ENCODE results near the gene IDE.
"Not testable (repeated sequence)": the region's sequence is repeated elsewhere in the genome, so short reads cannot be mapped to it uniquely, and the experiment has no call there.

The IDE gene

DNA sequence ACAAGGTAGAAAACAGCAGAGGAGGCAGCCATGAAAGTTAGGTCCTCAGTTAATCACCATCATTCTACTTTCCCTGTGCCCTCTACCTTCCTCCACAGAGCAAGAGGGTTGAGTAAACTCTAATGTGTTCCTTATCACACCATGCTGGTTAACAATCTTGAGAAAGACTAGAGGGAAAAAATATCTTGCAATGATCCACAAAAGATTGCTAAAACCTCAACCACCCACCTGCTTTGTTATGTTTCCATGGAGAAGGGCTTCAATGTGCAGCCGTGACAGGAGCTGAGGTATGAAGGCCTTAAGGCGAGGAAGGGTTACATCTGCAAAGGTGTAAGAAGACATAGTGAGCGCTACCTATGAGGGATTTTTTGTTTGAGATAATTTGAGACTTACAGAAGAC lies 103.9 kb downstream of the IDE start:
- no peaks in the 10 kb centered on the region for H3K36me3 ChIP-seq (ENCODE audit: control insufficient read depth, insufficient read depth, low read length)
- H3K27ac ChIP-seq, result no peak overlapping the region
- H3K79me2 ChIP-seq, result no peaks in the 10 kb centered on the region
- TF ChIP-seq, protein P1, sequence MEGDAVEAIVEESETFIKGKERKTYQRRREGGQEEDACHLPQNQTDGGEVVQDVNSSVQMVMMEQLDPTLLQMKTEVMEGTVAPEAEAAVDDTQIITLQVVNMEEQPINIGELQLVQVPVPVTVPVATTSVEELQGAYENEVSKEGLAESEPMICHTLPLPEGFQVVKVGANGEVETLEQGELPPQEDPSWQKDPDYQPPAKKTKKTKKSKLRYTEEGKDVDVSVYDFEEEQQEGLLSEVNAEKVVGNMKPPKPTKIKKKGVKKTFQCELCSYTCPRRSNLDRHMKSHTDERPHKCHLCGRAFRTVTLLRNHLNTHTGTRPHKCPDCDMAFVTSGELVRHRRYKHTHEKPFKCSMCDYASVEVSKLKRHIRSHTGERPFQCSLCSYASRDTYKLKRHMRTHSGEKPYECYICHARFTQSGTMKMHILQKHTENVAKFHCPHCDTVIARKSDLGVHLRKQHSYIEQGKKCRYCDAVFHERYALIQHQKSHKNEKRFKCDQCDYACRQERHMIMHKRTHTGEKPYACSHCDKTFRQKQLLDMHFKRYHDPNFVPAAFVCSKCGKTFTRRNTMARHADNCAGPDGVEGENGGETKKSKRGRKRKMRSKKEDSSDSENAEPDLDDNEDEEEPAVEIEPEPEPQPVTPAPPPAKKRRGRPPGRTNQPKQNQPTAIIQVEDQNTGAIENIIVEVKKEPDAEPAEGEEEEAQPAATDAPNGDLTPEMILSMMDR (IDR thresholded peaks at IDR 0.05), result no peak
- no peak overlapping the region for H3K4me2 ChIP-seq (ENCODE audit: low read length)
- H3K27me3 ChIP-seq (ENCODE audit: control insufficient read depth, insufficient read depth, low read length), result no peaks in the 10 kb centered on the region
- H3K4me1 ChIP-seq, result no peaks in the 10 kb centered on the region
- H3K9me3 ChIP-seq (ENCODE audit: control insufficient read depth, low read length), result no peaks in the 10 kb centered on the region
- H3K4me3 ChIP-seq (ENCODE audit: low read depth, low read length), result no peak overlapping the region
- no peak overlapping the region for H3K9ac ChIP-seq
- no peak overlapping the region for H2AFZ ChIP-seq

DNA sequence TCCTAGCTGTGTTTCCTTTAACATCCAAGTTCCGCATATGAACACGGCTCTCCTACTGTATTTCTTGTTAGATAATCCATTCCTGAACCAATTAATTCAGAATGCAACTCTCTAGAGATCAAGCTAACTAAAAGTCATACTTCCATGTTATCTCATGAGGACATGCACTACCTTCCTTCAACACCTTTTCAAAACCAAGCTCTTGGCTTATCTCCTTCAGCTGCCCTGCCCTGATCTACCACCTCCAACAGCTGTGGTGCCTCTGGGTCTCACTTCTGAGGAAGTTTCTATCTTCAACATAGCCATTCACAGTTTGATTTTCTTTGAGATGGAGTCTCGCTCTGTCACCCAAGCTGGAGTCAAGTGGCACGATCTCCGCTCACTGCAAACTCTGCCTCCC lies 109.5 kb downstream of the IDE start:
- no peaks in the 10 kb centered on the region for H3K9me3 ChIP-seq (ENCODE audit: control insufficient read depth, low read length)
- no peak overlapping the region for H3K27ac ChIP-seq
- H3K79me2 ChIP-seq, result no peaks in the 10 kb centered on the region
- no peak overlapping the region for H3K9ac ChIP-seq
- no peak overlapping the region for H3K4me2 ChIP-seq (ENCODE audit: low read length)
- H3K4me1 ChIP-seq, result no peaks in the 10 kb centered on the region
- TF ChIP-seq, protein P1 (IDR thresholded peaks at IDR 0.05), result no peak
- no peak overlapping the region for H3K4me3 ChIP-seq (ENCODE audit: low read depth, low read length)
- H3K36me3 ChIP-seq (ENCODE audit: control insufficient read depth, insufficient read depth, low read length), result no peaks in the 10 kb centered on the region
- H3K27me3 ChIP-seq (ENCODE audit: control insufficient read depth, insufficient read depth, low read length), result no peaks in the 10 kb centered on the region
- H2AFZ ChIP-seq, result no peak overlapping the region

DNA sequence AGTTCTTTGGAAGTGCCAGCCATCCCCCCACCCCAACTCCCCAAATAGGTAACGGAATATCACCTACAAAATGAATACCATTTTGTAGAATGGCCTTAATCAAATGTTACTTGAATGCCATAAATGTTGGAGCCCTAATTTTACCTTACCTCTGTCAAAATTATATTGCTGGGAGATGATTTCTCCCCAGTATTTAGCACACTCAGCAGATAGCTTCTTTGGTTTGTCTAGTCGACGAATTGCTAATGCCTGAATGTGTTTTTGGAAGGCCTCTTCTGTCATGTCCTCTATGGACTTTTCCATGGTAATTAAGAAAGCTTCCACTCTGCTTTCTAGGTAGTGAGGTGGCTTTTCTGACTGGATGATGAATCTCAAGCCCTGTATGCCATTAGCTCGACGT lies 110.3 kb downstream of the IDE start:
- Histone ChIP-seq H2AFZ (no peak overlapping the region), H3K27ac (no peak overlapping the region), H3K36me3 (ENCODE audit: control insufficient read depth, insufficient read depth, low read length) (no peaks in the 10 kb centered on the region), H3K4me1 (no peaks in the 10 kb centered on the region), H3K4me2 (ENCODE audit: low read length) (no peak overlapping the region), H3K9ac (no peak overlapping the region), H3K4me3 (ENCODE audit: low read depth, low read length) (no peak overlapping the region), H3K9me3 (ENCODE audit: control insufficient read depth, low read length) (no peaks in the 10 kb centered on the region), H3K27me3 (ENCODE audit: control insufficient read depth, insufficient read depth, low read length) (no peaks in the 10 kb centered on the region), H3K79me2 (no peaks in the 10 kb centered on the region)
- TF ChIP-seq, protein P1 (IDR thresholded peaks at IDR 0.05), result no peak

DNA sequence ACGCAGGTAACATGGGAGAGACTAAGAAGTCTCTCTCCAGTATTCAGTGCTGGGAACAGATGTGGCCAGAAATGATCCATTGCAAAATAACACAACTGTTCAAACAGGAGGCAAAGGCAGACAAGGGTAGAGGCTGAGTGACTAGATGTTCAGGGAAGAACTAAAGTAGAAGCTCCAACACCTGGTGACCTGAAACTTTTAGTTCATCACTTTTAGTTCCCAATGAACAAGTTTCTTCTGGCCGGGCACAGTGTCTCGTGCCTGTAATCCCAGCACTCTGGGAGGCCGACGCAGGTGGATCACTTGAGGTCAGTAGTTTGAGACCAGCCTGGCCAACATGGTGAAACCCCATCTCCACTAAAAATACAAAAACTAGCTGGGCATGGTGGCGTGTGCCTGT lies 118.9 kb downstream of the IDE start:
- H3K27me3 ChIP-seq (ENCODE audit: control insufficient read depth, insufficient read depth, low read length); H3K27ac ChIP-seq; H3K9ac ChIP-seq; H2AFZ ChIP-seq; H3K4me1 ChIP-seq; H3K4me2 ChIP-seq (ENCODE audit: low read length); H3K79me2 ChIP-seq; H3K36me3 ChIP-seq (ENCODE audit: control insufficient read depth, insufficient read depth, low read length); H3K4me3 ChIP-seq (ENCODE audit: low read depth, low read length); H3K9me3 ChIP-seq (ENCODE audit: control insufficient read depth, low read length): not testable (repeated sequence)

DNA sequence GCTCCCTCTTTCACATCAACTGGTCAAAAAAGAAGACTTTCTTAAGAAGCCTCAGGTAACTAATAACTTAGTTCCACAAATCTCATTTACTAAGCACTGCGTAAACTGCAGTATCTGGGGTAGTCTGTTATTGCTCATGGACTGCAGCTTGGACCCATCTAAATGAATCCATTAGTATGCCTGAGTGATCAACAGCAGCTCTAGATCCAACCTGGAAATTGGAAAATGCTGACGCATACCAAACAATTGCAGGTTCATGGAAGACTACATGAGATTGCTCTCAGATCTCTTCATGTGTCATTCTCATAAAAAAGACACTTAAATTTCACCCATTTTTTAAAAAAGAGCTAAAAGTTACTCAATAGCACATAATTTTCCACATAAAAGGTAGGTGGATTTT lies 121.6 kb downstream of the IDE start:
- TF ChIP-seq, protein P1 (IDR thresholded peaks at IDR 0.05), result no peak
- Histone ChIP-seq H3K79me2 (no peaks in the 10 kb centered on the region), H3K4me2 (ENCODE audit: low read length) (no peak overlapping the region), H3K36me3 (ENCODE audit: control insufficient read depth, insufficient read depth, low read length) (no peaks in the 10 kb centered on the region), H3K4me3 (ENCODE audit: low read depth, low read length) (no peak overlapping the region), H3K27ac (no peak overlapping the region), H3K27me3 (ENCODE audit: control insufficient read depth, insufficient read depth, low read length) (no peaks in the 10 kb centered on the region), H2AFZ (no peak overlapping the region), H3K4me1 (peaks cover 8% of the 10 kb centered on the region), H3K9ac (no peak overlapping the region), H3K9me3 (ENCODE audit: control insufficient read depth, low read length) (no peaks in the 10 kb centered on the region)

Measured in parathyroid adenoma (tissue), 2 donors.